Trophoblast cell (in vitro differentiated cells and primary cell): ENCODE results near the gene IRF8.

Source experiments
- DNase-seq, 2 donors: peaks; one replicate each; pipeline ENCODE4 v3.0.0-alpha.2; 2016
- H2AFZ ChIP-seq: 2 replicates; pipeline ENCODE4 v1.6.1; 2013; ENCODE audit warnings: low read length, moderate library complexity, mild to moderate bottlenecking; ENCODE audit not compliant: insufficient read depth, poor library complexity
- H2AK5ac ChIP-seq: 2 replicates; pipeline ENCODE4 v1.6.1; 2013; ENCODE audit warnings: mild to moderate bottlenecking, low read length
- H2BK120ac ChIP-seq: 2 replicates; pipeline ENCODE4 v1.6.1; 2013; ENCODE audit warnings: low read length, mild to moderate bottlenecking, moderate library complexity; ENCODE audit not compliant: insufficient read depth, poor library complexity
- H2BK12ac ChIP-seq: 2 replicates; pipeline ENCODE4 v1.6.1; 2013; ENCODE audit warnings: mild to moderate bottlenecking, low read length, moderate library complexity
- H2BK5ac ChIP-seq: 2 replicates; pipeline ENCODE4 v1.6.1; 2013; ENCODE audit warnings: low read length, low read depth, moderate library complexity, mild to moderate bottlenecking; ENCODE audit not compliant: poor library complexity
- H3K14ac ChIP-seq: 2 replicates; pipeline ENCODE4 v1.6.1; 2013; ENCODE audit warnings: mild to moderate bottlenecking, low read length
- H3K18ac ChIP-seq: 2 replicates; pipeline ENCODE4 v1.6.1; 2013; ENCODE audit warnings: mild to moderate bottlenecking, low read length
- H3K23ac ChIP-seq: 2 replicates; pipeline ENCODE4 v1.6.1; 2013; ENCODE audit warnings: low read length
- H3K27ac ChIP-seq: 2 replicates; pipeline ENCODE4 v1.5.1; 2013; ENCODE audit warnings: low read depth, mild to moderate bottlenecking, inconsistent platforms, low read length, moderate library complexity
- H3K27me3 ChIP-seq: 2 replicates; pipeline ENCODE4 v1.6.1; 2013; ENCODE audit warnings: inconsistent platforms, mild to moderate bottlenecking, low read length, moderate library complexity; ENCODE audit not compliant: insufficient read depth
- H3K36me3 ChIP-seq, 2 experiments: 1 replicate in 1 of 2; 2 replicates in 1 of 2; pipeline ENCODE4 v1.6.1; 2013; ENCODE audit warnings: low read length in 2 of 2, mild to moderate bottlenecking in 2 of 2, moderate library complexity in 1 of 2; ENCODE audit not compliant: insufficient read depth in 2 of 2, control insufficient read depth in 1 of 2
- H3K4ac ChIP-seq: 2 replicates; pipeline ENCODE4 v1.6.1; 2013; ENCODE audit warnings: low read depth, mild to moderate bottlenecking, low read length, moderate library complexity
- H3K4me1 ChIP-seq, 2 experiments: 1 replicate in 1 of 2; 2 replicates in 1 of 2; pipeline ENCODE4 v1.6.1; 2013; ENCODE audit warnings: low read length in 2 of 2, mild to moderate bottlenecking in 2 of 2, moderate library complexity in 1 of 2; ENCODE audit not compliant: insufficient read depth in 2 of 2, control insufficient read depth in 1 of 2
- H3K4me2 ChIP-seq: 2 replicates; pipeline ENCODE4 v1.6.1; 2013; ENCODE audit warnings: inconsistent platforms, mild to moderate bottlenecking, low read length, moderate library complexity
- H3K4me3 ChIP-seq: 2 replicates; pipeline ENCODE4 v1.5.1; 2013; ENCODE audit warnings: mild to moderate bottlenecking, low read depth, low read length, inconsistent platforms
- H3K79me1 ChIP-seq: one replicate; pipeline ENCODE4 v1.6.1; 2013; ENCODE audit warnings: low read length
- H3K79me2 ChIP-seq: 2 replicates; pipeline ENCODE4 v1.6.1; 2013; ENCODE audit warnings: low read length, mild to moderate bottlenecking; ENCODE audit not compliant: control insufficient read depth, insufficient read depth, poor library complexity
- H3K9ac ChIP-seq: 2 replicates; pipeline ENCODE4 v1.6.1; 2013; ENCODE audit warnings: mild to moderate bottlenecking, low read length
- H3K9me3 ChIP-seq: 2 replicates; pipeline ENCODE4 v1.6.1; 2013; ENCODE audit warnings: low read depth, mild to moderate bottlenecking, control low read depth, inconsistent platforms, low read length; ENCODE audit not compliant: insufficient read depth
- H4K12ac ChIP-seq: 2 replicates; pipeline ENCODE4 v1.6.1; 2013; ENCODE audit warnings: low read depth, mild to moderate bottlenecking, low read length, moderate library complexity
- H4K8ac ChIP-seq: 2 replicates; pipeline ENCODE4 v1.6.1; 2013; ENCODE audit warnings: low read depth, mild to moderate bottlenecking, low read length, moderate library complexity
- H4K91ac ChIP-seq: one replicate; pipeline ENCODE4 v1.6.1; 2013; ENCODE audit warnings: low read depth, mild to moderate bottlenecking, low read length, moderate library complexity
- WGBS: extraction: QIAGEN DNeasy Blood & Tissue Kit; methylation state at CpG from one replicate; pipeline ENCODE4 v1.1.7; 2013; ENCODE audit warnings: missing lambda C conversion rate; ENCODE audit not compliant: insufficient read length, insufficient coverage; ENCODE audit errors: extremely low coverage; 5-methylcytosine and 5-hydroxymethylcytosine counted together

The IRF8 gene

DNA sequence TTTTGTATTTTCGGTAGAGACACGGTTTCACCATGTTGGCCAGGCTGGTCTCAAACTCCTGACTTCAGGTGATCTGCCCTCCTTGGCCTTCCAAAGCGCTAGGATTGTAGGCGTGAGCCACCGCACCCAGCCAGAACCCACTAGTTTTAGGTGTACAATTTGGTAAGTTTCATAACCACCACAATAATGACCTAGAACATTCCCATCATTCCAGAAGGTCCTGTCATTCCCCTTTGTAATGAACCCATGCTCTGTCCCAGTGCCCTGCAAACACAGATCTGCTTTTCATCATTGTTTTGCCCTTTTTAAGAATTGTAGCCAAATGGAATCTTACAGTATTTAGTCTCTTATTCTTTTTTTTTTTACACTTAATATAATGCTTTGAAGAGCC lies 35.6 kb upstream of the IRF8 start:
- no peak overlapping the region for H3K23ac ChIP-seq
- no peak overlapping the region for H3K4ac ChIP-seq
- H3K27ac ChIP-seq, result no peak overlapping the region
- no CpG with 5 or more reads among the region's 5 CpGs for WGBS
- no peak overlapping the region for H2AFZ ChIP-seq
- no peak overlapping the region for H3K14ac ChIP-seq
- no peak overlapping the region for H4K91ac ChIP-seq
- H2AK5ac ChIP-seq, result no peak overlapping the region
- H4K12ac ChIP-seq, result no peak overlapping the region
- peaks cover 0 to 3% of the 10 kb centered on the region in 2 experiments for H3K4me1 ChIP-seq
- no peak overlapping the region for H2BK120ac ChIP-seq
- no peak overlapping the region for H4K8ac ChIP-seq
- H3K36me3 ChIP-seq, result no peaks in the 10 kb centered on the region
- no peak overlapping the region for H3K9ac ChIP-seq
- H3K4me2 ChIP-seq, result no peak overlapping the region
- H3K27me3 ChIP-seq, result no peaks in the 10 kb centered on the region
- peak; percentile 58 to 82 for DNase-seq
- no peaks in the 10 kb centered on the region for H3K79me1 ChIP-seq
- peaks cover 8% of the 10 kb centered on the region for H3K9me3 ChIP-seq
- H3K18ac ChIP-seq, result no peak overlapping the region
- H2BK5ac ChIP-seq, result no peak overlapping the region
- no peaks in the 10 kb centered on the region for H3K79me2 ChIP-seq
- no peak overlapping the region for H3K4me3 ChIP-seq
- H2BK12ac ChIP-seq, result no peak overlapping the region

GRCh38 chr16:85864965-85865364 lies 34.0 kb upstream of the IRF8 start:
- Histone ChIP-seq H4K91ac (no peak overlapping the region), H3K4me3 (no peak overlapping the region), H4K12ac (no peak overlapping the region), H2BK120ac (no peak overlapping the region), H2BK12ac (no peak overlapping the region), H2AK5ac (no peak overlapping the region), H3K27ac (no peak overlapping the region), H3K4me2 (no peak overlapping the region), H3K18ac (no peak overlapping the region), H2BK5ac (no peak overlapping the region), H3K27me3 (no peaks in the 10 kb centered on the region), H3K4me1 (peaks cover 1 to 4% of the 10 kb centered on the region in 2 experiments), H3K4ac (no peak overlapping the region), H3K9me3 (peaks cover 10% of the 10 kb centered on the region), H4K8ac (no peak overlapping the region), H3K14ac (no peak overlapping the region), H2AFZ (no peak overlapping the region), H3K79me1 (no peaks in the 10 kb centered on the region), H3K9ac (no peak overlapping the region), H3K23ac (no peak overlapping the region), H3K79me2 (no peaks in the 10 kb centered on the region), H3K36me3 (no peaks in the 10 kb centered on the region)
- DNase-seq, result no peak
- no CpG with 5 or more reads among the region's 1 CpG for WGBS

GRCh38 chr16:85867189-85867588 lies 31.8 kb upstream of the IRF8 start:
- Histone ChIP-seq H3K27me3 (no peaks in the 10 kb centered on the region), H3K9me3 (peaks cover 10% of the 10 kb centered on the region), H3K4me1 (peaks cover 5 to 9% of the 10 kb centered on the region in 2 experiments), H3K4me3 (no peak overlapping the region), H2BK5ac (no peak overlapping the region), H4K91ac (no peak overlapping the region), H3K23ac (no peak overlapping the region), H3K14ac (no peak overlapping the region), H3K79me1 (no peaks in the 10 kb centered on the region), H2AK5ac (no peak overlapping the region), H2AFZ (no peak overlapping the region), H3K79me2 (no peaks in the 10 kb centered on the region), H4K8ac (no peak overlapping the region), H2BK120ac (no peak overlapping the region), H3K9ac (no peak overlapping the region), H4K12ac (no peak overlapping the region), H3K27ac (no peak overlapping the region), H3K4ac (no peak overlapping the region), H3K18ac (no peak overlapping the region), H3K36me3 (no peaks in the 10 kb centered on the region), H2BK12ac (no peak overlapping the region), H3K4me2 (no peak overlapping the region)
- DNase-seq, result no peak
- WGBS, result no CpG with 5 or more reads among the region's 2 CpGs

- no peak overlapping the region for H4K8ac ChIP-seq
- H3K79me1 ChIP-seq, result no peaks in the 10 kb centered on the region
- WGBS, result no CpG with 5 or more reads among the region's 8 CpGs
- no peak overlapping the region for H3K4me2 ChIP-seq
- H3K36me3 ChIP-seq, result no peaks in the 10 kb centered on the region
- H3K4me3 ChIP-seq, result no peak overlapping the region
- no peak overlapping the region for H4K12ac ChIP-seq
- no peak overlapping the region for H2BK120ac ChIP-seq
- no peak overlapping the region for H2AK5ac ChIP-seq
- no peak overlapping the region for H3K14ac ChIP-seq
- no peak for DNase-seq
- H3K27ac ChIP-seq, result no peak overlapping the region
- peaks cover 7% of the 10 kb centered on the region for H3K9me3 ChIP-seq
- H2AFZ ChIP-seq, result no peak overlapping the region
- no peak overlapping the region for H3K9ac ChIP-seq
- H3K23ac ChIP-seq, result no peak overlapping the region
- H4K91ac ChIP-seq, result no peak overlapping the region
- no peak overlapping the region for H2BK5ac ChIP-seq
- no peaks in the 10 kb centered on the region for H3K79me2 ChIP-seq
- H3K18ac ChIP-seq, result no peak overlapping the region
- H3K4me1 ChIP-seq, result peaks cover 5 to 9% of the 10 kb centered on the region in 2 experiments
- no peak overlapping the region for H2BK12ac ChIP-seq
- H3K27me3 ChIP-seq, result no peaks in the 10 kb centered on the region
- H3K4ac ChIP-seq, result no peak overlapping the region
Observed at GRCh38 chr16:85868495-85868894, 30.5 kb upstream of the IRF8 start.
